ENCODE results near the gene TMF1. TPM values are rescaled to one million over a fixed set of nuclear protein-coding genes. Genes with fewer than 3 reads are reported as not detected.

The TMF1 gene
- total RNA-seq, 1 donor from 2014 or later, result 24.4 TPM

DNA sequence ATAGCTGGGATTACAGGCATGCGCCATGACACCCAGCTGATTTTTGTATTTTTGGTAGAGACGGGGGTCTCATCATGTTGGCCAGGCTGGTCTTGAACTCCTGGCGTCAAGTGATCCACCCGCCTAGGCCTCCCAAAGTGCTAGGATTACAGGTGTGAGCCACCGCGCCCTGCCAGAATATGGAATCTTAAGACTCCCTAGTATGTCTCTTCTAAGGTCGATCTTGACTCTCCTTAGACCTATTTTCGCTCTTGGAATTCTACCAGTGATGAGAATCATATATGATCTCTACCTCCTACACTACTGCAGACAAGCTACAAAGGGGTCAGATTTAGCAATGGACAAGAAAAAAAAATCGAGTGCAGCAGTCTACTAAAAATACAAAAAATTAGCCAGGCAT, 19.4 kb downstream of the TMF1 start:
- no peaks in the 10 kb centered on the region for H3K27me3 Mint-ChIP-seq (ENCODE audit: insufficient read depth, low read depth)
- peaks cover 33% of the 10 kb centered on the region for H3K36me3 Mint-ChIP-seq
- H3K9me3 Mint-ChIP-seq, result no peaks in the 10 kb centered on the region

GRCh38 chr3:69032142-69032541, 20.0 kb downstream of the TMF1 start:
- Histone ChIP-seq H3K4me2 (no peak overlapping the region), H3K36me3 (peaks cover 7% of the 10 kb centered on the region), H3K4me3 (no peak overlapping the region), H3K79me2 (ENCODE audit: low read depth) (no peaks in the 10 kb centered on the region), H3K27ac (no peak overlapping the region), H3K9ac (no peak overlapping the region), H3F3A (ENCODE audit: low read depth) (no peaks in the 10 kb centered on the region), H4K20me1 (ENCODE audit: low read depth) (no peaks in the 10 kb centered on the region), H3K27me3 (no peaks in the 10 kb centered on the region), H2AFZ (replicated peaks) (no peak overlapping the region), H3K4me1 (no peaks in the 10 kb centered on the region), H3K9me3 (ENCODE audit: low read depth) (no peaks in the 10 kb centered on the region)
- no peak for DNase-seq (ENCODE audit: low spot score)
- TF ChIP-seq EZH2 (IDR thresholded peaks at IDR 0.05) (no peak), CTCF (IDR thresholded peaks at IDR 0.05) (no peak), EZH2phosphoT487 (IDR thresholded peaks at IDR 0.05) (no peak)
- Mint-ChIP-seq H3K9me3 (no peaks in the 10 kb centered on the region), H3K4me1 (no peaks in the 10 kb centered on the region), H3K36me3 (peaks cover 32% of the 10 kb centered on the region), H3K4me3 (no peak overlapping the region), H3K27ac (no peak overlapping the region), H3K27me3 (ENCODE audit: insufficient read depth, low read depth) (no peaks in the 10 kb centered on the region)

More for the DNA sequence above, 19.4 kb downstream of the TMF1 start:
- Histone ChIP-seq H3K9ac (no peak overlapping the region), H3K79me2 (ENCODE audit: low read depth) (no peaks in the 10 kb centered on the region), H3K27ac (no peak overlapping the region), H3K4me2 (no peak overlapping the region), H4K20me1 (ENCODE audit: low read depth) (no peaks in the 10 kb centered on the region), H3F3A (ENCODE audit: low read depth) (no peaks in the 10 kb centered on the region), H3K36me3 (peaks cover 7% of the 10 kb centered on the region), H3K9me3 (ENCODE audit: low read depth) (no peaks in the 10 kb centered on the region), H3K27me3 (no peaks in the 10 kb centered on the region), H2AFZ (replicated peaks) (no peak overlapping the region), H3K4me3 (no peak overlapping the region), H3K4me1 (no peaks in the 10 kb centered on the region)
- DNase-seq (ENCODE audit: low spot score), result no peak
- H3K4me3 Mint-ChIP-seq, result no peak overlapping the region
- no peak overlapping the region for H3K27ac Mint-ChIP-seq
- no peaks in the 10 kb centered on the region for H3K4me1 Mint-ChIP-seq
- TF ChIP-seq CTCF (IDR thresholded peaks at IDR 0.05), result no peak
- TF ChIP-seq EZH2phosphoT487 (IDR thresholded peaks at IDR 0.05), result no peak
- no peak for TF ChIP-seq EZH2 (IDR thresholded peaks at IDR 0.05)

DNA sequence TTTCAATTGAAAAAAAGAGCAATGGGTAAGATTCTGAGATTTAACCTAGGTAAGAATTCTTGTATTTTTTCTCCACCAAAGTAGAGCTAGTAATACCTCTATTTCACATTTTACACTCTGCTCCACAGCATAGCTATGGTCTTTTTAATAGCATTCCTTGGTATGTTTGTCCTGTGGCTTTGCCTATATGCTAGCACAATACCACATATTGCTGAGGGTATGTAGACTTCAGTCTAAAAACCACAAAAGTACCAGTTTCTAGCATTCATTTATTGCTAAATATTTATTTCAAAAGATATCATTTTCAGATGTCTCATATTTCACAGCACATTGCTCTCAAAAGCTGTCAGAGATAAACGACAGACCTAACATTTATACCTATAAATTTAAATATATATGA, 20.5 kb downstream of the TMF1 start:
- no peaks in the 10 kb centered on the region for H3K27me3 ChIP-seq
- H3K36me3 ChIP-seq, result peaks cover 7% of the 10 kb centered on the region
- DNase-seq (ENCODE audit: low spot score), result no peak
- no peak overlapping the region for H3K4me2 ChIP-seq
- Mint-ChIP-seq H3K4me3 (no peak overlapping the region), H3K9me3 (no peaks in the 10 kb centered on the region), H3K4me1 (no peaks in the 10 kb centered on the region), H3K27me3 (ENCODE audit: insufficient read depth, low read depth) (no peaks in the 10 kb centered on the region), H3K36me3 (peaks cover 30% of the 10 kb centered on the region), H3K27ac (no peak overlapping the region)
- H3F3A ChIP-seq (ENCODE audit: low read depth), result no peaks in the 10 kb centered on the region
- H3K79me2 ChIP-seq (ENCODE audit: low read depth), result no peaks in the 10 kb centered on the region
- no peak overlapping the region for H3K27ac ChIP-seq
- no peak for TF ChIP-seq EZH2 (IDR thresholded peaks at IDR 0.05)
- no peak for TF ChIP-seq EZH2phosphoT487 (IDR thresholded peaks at IDR 0.05)
- H2AFZ ChIP-seq (replicated peaks), result no peak overlapping the region
- no peaks in the 10 kb centered on the region for H3K4me1 ChIP-seq
- H3K9ac ChIP-seq, result no peak overlapping the region
- no peaks in the 10 kb centered on the region for H4K20me1 ChIP-seq (ENCODE audit: low read depth)
- no peaks in the 10 kb centered on the region for H3K9me3 ChIP-seq (ENCODE audit: low read depth)
- no peak overlapping the region for H3K4me3 ChIP-seq

DNA sequence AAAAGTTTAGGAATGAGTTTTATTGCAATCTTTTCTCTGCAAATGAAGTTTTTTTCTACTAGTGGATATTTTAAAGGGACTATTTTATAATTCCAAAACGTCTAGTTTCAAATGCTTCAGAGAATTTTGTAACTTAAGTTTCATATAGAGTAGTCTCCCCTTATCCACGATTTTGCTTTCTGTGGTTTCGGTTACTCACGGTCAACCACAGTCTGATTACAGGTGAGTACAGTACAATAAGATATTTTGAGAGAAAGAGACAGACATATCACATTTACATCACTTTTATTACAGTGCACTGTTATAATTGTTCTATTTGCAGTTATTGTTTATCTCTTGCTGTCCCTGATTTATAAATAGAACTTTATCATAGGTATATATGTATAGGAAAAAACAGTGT, 31.3 kb downstream of the TMF1 start:
- Mint-ChIP-seq H3K9me3 (no peaks in the 10 kb centered on the region), H3K27me3 (ENCODE audit: insufficient read depth, low read depth) (no peaks in the 10 kb centered on the region), H3K36me3 (peaks cover 7% of the 10 kb centered on the region), H3K4me1 (no peaks in the 10 kb centered on the region), H3K27ac (no peak overlapping the region), H3K4me3 (no peak overlapping the region)
- Histone ChIP-seq H3K27ac (no peak overlapping the region), H4K20me1 (ENCODE audit: low read depth) (no peaks in the 10 kb centered on the region), H3K4me2 (no peak overlapping the region), H3K27me3 (no peaks in the 10 kb centered on the region), H3K79me2 (ENCODE audit: low read depth) (no peaks in the 10 kb centered on the region), H3K4me3 (no peak overlapping the region), H3K9ac (no peak overlapping the region), H3K9me3 (ENCODE audit: low read depth) (no peaks in the 10 kb centered on the region), H3F3A (ENCODE audit: low read depth) (peaks cover 11% of the 10 kb centered on the region), H3K4me1 (no peaks in the 10 kb centered on the region), H3K36me3 (peaks cover 6% of the 10 kb centered on the region), H2AFZ (replicated peaks) (no peak overlapping the region)
- TF ChIP-seq EZH2phosphoT487 (IDR thresholded peaks at IDR 0.05), result no peak
- TF ChIP-seq EZH2 (IDR thresholded peaks at IDR 0.05), result no peak
- TF ChIP-seq CTCF (IDR thresholded peaks at IDR 0.05), result no peak
- no peak for DNase-seq (ENCODE audit: low spot score)
